ENCODE results near the gene MAP2K7. TPM values are rescaled to one million over a fixed set of nuclear protein-coding genes. Genes with fewer than 3 reads are reported as not detected.

MAP2K7 gene
- total RNA-seq, 4 donors from 2014 or later: 11.1 to 31.2 (median 20.9) TPM

GRCh38 chr19:7874076-7874896, 29.4 kb upstream of the MAP2K7 start, which contains the start of gene PRR36:
TSS of gene PRR36 (minus strand) at chr19:7874390. CDS start at chr19:7873689, 701 bp downstream.
- Histone ChIP-seq H3K4me3 (peak within 1 kb of the TSS in 1 of 4 donors; percentile 35), H3K27ac (no peak within 1 kb of the TSS), H3K4me1 (peaks cover 0 to 49% (median 12%) of the 10 kb centered on the region in 4 donors), H3K27me3 (peaks cover 0 to 47% of the 10 kb centered on the region in 2 donors), H3K9me3 (no peaks in the 10 kb centered on the region), H3K36me3 (no peaks in the 10 kb centered on the region)
- 0 to 5% methylated on average over 31 to 34 of the region's 88 CpGs for WGBS, 2 donors
- DNase-seq (ENCODE audit: low spot score in 2 of 2): no peak
- TF ChIP-seq EP300 (IDR thresholded peaks at IDR 0.05) (no peak), CTCF (IDR thresholded peaks at IDR 0.05) (no peak), POLR2A (IDR thresholded peaks at IDR 0.05) (no peak)

- H3K27ac ChIP-seq: no peak overlapping the region
- WGBS, 2 donors: 43 to 51% methylated on average over 12 of the region's 12 CpGs
- no peak overlapping the region for H3K4me3 ChIP-seq
- H3K4me1 ChIP-seq: peaks cover 0 to 43% (median 8%) of the 10 kb centered on the region in 4 donors
- no peak for DNase-seq (ENCODE audit: low spot score in 2 of 2)
- TF ChIP-seq EP300 (IDR thresholded peaks at IDR 0.05): no peak
- TF ChIP-seq POLR2A (IDR thresholded peaks at IDR 0.05): no peak
- TF ChIP-seq CTCF (IDR thresholded peaks at IDR 0.05): no peak
- no peaks in the 10 kb centered on the region for H3K9me3 ChIP-seq
- H3K36me3 ChIP-seq: no peaks in the 10 kb centered on the region
- H3K27me3 ChIP-seq: peaks cover 0 to 47% of the 10 kb centered on the region in 2 donors
Observed at GRCh38 chr19:7874897-7875273, 28.8 kb upstream of the MAP2K7 start.

GRCh38 chr19:7877249-7877836, 26.3 kb upstream of the MAP2K7 start:
- H3K27ac ChIP-seq: no peak overlapping the region
- DNase-seq (ENCODE audit: low spot score in 2 of 2): no peak
- H3K27me3 ChIP-seq: peaks cover 0 to 41% of the 10 kb centered on the region in 2 donors
- no peaks in the 10 kb centered on the region for H3K9me3 ChIP-seq
- no peaks in the 10 kb centered on the region for H3K36me3 ChIP-seq
- TF ChIP-seq EP300 (IDR thresholded peaks at IDR 0.05) (no peak), CTCF (IDR thresholded peaks at IDR 0.05) (no peak)
- peaks cover 0 to 19% (median 4%) of the 10 kb centered on the region in 4 donors for H3K4me1 ChIP-seq
- 68 to 73% methylated on average over 6 of the region's 6 CpGs for WGBS, 2 donors
- H3K4me3 ChIP-seq: no peak overlapping the region

- Histone ChIP-seq H3K27me3 (peaks cover 0 to 23% of the 10 kb centered on the region in 2 donors), H3K36me3 (no peaks in the 10 kb centered on the region), H3K9me3 (no peaks in the 10 kb centered on the region), H3K4me3 (no peak overlapping the region), H3K4me1 (peaks cover 0 to 5% (median 0%) of the 10 kb centered on the region in 4 donors), H3K27ac (no peak overlapping the region)
- TF ChIP-seq POLR2A (IDR thresholded peaks at IDR 0.05): no peak
- no peak for TF ChIP-seq CTCF (IDR thresholded peaks at IDR 0.05)
- TF ChIP-seq EP300 (IDR thresholded peaks at IDR 0.05): no peak
- WGBS, 2 donors: 72 to 76% methylated on average over 18 of the region's 18 CpGs
- DNase-seq (ENCODE audit: low spot score in 2 of 2): no peak
Observed at GRCh38 chr19:7879111-7879807, 24.4 kb upstream of the MAP2K7 start.
